Subcutaneous adipose tissue (tissue), 4 donors: ENCODE measurements around the gene MAPRE2. TPM values are rescaled to one million over a fixed set of nuclear protein-coding genes. Genes with fewer than 3 reads are reported as not detected.

Experiments
- CTCF ChIP-seq: fragments of 450-650 bp; IDR thresholded peaks from one replicate; pipeline ENCODE4 v1.5.1; 2016; ENCODE audit warnings: low read depth, mild to moderate bottlenecking, control low read depth, antibody characterized with exemption, moderate library complexity
- total RNA-seq, 4 donors: library from RNA; depleted of rRNA; stranded (reverse); fragments of >200 nt; gene quantifications; one replicate each; pipeline ENCODE4 v1.1.0, GENCODE V29; 2016

Gene MAPRE2
- total RNA-seq, 4 donors from 2014 or later, result 11.9 to 27.6 (median 21.2) TPM

DNA sequence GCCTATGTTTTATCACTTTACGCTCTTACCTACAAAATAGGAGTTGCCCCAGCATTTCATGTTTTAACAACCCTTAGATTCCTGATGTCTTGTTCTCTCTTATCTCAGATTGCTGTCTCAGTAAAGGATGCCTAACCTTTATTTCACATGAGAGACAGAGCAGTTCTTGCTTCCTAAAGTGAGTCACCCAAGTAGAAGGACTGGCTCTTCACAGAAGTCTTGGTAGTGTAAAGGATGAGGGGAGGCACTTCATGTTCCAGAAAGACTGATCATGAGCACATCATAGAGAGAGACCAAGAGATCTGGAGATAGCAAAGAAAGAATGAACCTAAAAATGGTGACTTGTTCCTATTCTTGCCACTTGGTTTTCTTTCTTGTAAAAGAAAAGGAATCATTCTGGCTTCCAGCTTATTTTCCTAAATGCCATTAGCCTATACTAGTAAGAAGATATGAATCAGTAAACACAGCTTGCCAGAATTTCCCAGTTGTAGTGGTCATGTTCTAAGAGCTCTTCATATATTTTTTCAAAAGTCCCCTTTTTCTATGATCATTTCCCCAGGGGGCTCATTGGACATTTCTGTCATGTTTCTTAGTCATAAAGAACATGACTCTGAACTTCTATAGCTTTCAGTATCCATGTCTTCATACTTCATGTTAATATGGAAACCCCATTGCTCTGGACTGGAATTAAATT lies 54.9 kb downstream of the MAPRE2 start:
- TF ChIP-seq CTCF, result no peak

DNA sequence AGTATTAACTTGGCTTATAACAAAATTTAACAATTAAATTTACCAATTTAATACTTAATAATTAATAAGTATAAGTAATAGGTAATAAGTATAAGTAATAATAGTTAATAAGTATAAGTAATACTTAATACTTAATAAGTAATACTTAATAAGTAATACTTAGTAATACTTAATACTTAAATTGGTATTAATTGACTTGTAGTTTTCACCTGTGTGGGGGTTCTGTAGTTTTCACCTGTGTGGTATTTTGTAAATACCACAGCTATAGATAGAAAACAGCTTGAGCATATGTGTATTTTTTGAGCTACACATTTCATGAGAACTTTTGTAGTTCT lies 55.4 kb downstream of the MAPRE2 start:
- no peak for TF ChIP-seq CTCF

DNA sequence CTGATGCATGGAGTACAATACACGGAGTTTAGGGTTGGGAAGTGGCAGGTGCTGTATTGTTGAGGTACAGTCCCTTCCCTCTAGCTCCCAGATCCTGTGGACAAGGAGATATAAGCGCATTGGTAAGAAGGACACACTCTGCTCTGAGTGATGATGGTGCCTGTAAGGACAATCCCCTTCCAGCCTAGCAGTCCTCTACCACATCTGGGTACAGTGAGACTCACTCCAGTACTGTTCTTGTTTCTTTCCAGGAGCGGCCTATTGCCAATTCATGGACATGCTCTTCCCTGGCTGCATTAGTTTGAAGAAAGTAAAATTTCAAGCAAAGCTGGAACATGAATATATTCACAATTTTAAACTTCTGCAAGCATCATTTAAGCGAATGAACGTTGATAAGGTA lies 56.0 kb downstream of the MAPRE2 start:
- TF ChIP-seq CTCF, result no peak

GRCh38 chr18:35097763-35098162 lies 56.5 kb downstream of the MAPRE2 start:
- no peak for TF ChIP-seq CTCF

DNA sequence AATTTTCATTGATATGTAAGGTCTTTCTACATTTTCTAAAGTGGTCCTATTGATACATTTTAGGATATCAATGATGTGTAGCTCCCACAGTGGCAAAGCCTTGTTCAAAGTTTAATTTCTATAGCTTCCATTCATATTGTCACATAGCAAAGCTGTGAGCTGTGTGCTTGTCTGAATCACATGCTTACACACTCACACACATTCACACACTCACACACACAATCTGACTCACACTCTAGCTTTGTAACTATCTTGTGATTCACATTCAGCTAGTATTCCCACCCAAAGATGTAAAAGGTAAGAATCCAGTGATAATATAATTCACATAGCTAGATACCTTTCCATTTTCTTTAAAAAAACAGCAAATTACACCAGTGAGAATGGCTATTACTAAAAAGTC lies 58.7 kb downstream of the MAPRE2 start:
- TF ChIP-seq CTCF, result no peak

DNA sequence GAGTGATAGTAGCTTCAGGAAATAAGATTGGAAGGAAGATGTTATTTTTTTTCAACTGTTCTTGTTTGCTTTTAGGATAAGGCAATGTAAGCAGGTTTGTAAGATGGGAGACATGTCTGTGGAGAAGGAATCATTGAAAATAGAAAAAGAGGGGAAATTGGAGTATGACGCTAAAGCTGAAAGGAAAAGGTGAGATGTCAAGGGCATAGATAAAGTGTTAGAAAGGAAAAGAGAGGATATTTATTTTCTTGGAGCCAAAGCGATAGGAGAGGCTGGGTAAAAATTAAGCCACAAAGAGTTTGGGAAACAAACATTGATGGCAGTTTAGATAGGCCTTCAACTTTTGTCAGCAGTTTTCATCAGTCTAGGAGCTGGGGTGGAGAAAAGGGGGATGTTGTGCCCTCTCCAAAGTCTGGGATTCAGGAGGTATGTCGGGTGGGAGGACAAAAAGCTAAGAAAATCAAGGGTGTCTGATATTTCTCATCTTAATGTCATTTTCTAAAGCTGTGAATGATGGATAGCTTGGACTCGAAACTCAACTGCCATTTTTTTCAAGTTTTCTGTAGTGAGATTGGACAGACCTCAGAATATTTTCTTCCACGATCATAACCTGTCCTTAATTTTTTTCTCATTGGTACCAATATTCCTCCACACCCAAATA lies 63.3 kb downstream of the MAPRE2 start:
- TF ChIP-seq CTCF, result no peak

GRCh38 chr18:35106013-35106844 lies 65.0 kb downstream of the MAPRE2 start:
- no peak for TF ChIP-seq CTCF
